SK-N-MC (cell line): Measurements from ENCODE around the gene EPSTI1.

Source experiments
- EZH2 ChIP-seq: fragments of 200-600 bp; sonication (generic); IDR thresholded peaks from one replicate; pipeline ENCODE4 v1.6.1; 2017; ENCODE audit warnings: antibody characterized with exemption
- FOXP2 ChIP-seq: optimal IDR thresholded peaks from 2 replicates; pipeline ENCODE3; 2011; ENCODE audit warnings: mild to moderate bottlenecking, moderate library complexity; ENCODE audit not compliant: insufficient read depth; ENCODE audit errors: extremely low read length, control extremely low read depth
- POLR2AphosphoS5 ChIP-seq: IDR thresholded peaks from 2 replicates; pipeline ENCODE4 v1.6.1; 2012; ENCODE audit warnings: mild to moderate bottlenecking, low read depth, low read length, borderline replicate concordance

DNA sequence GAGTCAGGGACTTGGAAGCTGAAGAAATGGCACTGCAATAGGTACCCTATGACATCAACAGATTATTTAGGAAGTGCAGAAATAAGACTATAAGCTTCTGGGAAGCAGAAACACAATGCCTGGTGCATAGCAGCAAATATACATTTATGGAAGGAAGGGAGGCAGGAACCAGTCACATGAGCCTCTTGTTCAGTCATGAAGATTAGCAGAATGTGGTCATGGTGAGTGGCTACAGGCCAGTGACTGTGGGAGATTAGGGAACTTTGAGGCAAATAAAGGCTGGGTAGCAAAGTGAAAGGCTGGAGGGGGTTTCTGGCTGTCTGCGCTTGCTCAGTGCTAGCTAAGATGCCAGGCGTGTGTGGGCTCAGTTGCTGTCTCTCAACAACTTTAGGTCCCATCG is 96.3 kb downstream of the EPSTI1 start:
- TF ChIP-seq EZH2: no peak
- TF ChIP-seq POLR2AphosphoS5: no peak
- TF ChIP-seq FOXP2: no peak
